ENCODE measurements around the gene ITGB4. TPM values are rescaled to one million over a fixed set of nuclear protein-coding genes. Genes with fewer than 3 reads are reported as not detected.
A peak's percentile ranks its signal among the peaks of the same experiment; 100 is the strongest.

The ITGB4 gene
- polyA plus RNA-seq, 12 donors: 3.3 to 55.7 (median 5.9) TPM; not detected in 1

GRCh38 chr17:75731086-75731715, 9.9 kb downstream of the ITGB4 start:
- no peak for DNase-seq

DNA sequence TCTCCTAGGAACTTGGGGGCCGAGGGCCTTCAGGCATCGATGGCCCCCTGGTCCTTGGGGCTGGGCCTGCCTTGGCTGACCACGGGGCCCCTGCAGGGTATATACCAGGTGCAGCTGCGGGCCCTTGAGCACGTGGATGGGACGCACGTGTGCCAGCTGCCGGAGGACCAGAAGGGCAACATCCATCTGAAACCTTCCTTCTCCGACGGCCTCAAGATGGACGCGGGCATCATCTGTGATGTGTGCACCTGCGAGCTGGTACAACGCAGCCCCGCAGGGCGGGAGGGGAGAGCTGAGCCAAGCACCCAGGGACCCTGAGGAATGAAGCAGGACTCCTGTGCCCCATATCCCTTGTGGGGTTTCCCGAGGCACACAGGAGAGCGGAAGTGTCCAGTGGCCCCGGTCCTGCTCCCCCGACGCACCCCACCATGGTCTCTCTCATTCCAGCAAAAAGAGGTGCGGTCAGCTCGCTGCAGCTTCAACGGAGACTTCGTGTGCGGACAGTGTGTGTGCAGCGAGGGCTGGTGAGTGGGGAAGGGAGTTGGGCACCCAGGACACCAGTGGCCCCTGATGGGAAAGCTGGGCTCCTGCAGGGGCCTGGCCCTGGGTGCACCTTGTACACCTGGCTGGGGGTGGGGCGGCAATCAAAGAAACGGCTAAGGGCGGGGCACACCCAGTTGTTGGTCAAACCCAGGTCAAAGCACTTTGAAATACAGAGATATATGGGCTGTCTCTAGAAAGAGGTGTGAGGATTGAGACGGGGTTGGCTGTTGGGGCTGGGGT, 10.6 kb downstream of the ITGB4 start:
- no peak for DNase-seq

DNA sequence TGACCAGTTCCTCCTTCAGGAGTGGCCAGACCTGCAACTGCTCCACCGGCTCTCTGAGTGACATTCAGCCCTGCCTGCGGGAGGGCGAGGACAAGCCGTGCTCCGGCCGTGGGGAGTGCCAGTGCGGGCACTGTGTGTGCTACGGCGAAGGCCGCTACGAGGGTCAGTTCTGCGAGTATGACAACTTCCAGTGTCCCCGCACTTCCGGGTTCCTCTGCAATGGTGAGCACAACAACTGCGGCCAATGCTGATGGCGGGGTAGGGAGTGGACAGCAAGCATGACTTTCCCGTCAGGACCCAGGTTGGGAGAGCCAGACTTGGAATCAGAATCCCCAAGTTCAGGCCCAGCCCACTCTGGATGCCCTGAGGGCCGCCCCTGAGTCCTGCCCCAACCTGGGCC, 12.2 kb downstream of the ITGB4 start:
- no peak for DNase-seq

- DNase-seq: no peak
These were observed 13.5 kb downstream of the ITGB4 start for GRCh38 chr17:75734674-75735294.

DNA sequence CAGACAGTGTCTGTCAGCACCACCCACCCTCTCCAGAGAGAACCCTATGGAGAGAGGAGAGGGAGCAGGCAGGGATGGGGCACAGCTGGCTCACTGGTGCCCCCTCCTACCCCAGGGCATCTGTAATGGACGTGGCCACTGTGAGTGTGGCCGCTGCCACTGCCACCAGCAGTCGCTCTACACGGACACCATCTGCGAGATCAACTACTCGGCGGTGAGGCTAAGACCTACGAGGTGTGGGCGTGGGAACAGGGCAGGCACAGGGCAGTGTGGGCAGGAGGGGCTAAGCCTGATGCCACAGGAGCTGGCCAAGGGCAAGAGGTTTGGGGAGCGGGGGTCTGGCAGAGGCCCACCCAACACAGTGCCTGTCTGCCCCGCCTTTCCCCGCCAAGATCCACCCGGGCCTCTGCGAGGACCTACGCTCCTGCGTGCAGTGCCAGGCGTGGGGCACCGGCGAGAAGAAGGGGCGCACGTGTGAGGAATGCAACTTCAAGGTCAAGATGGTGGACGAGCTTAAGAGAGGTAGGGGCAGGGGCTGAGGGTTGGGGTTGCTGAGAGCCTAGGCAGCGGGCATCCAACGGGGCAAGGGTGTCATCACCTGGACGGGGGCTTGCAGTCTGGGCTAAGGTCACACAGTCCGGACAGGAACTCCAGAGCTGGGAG, 15.0 kb downstream of the ITGB4 start:
- DNase-seq: no peak

DNA sequence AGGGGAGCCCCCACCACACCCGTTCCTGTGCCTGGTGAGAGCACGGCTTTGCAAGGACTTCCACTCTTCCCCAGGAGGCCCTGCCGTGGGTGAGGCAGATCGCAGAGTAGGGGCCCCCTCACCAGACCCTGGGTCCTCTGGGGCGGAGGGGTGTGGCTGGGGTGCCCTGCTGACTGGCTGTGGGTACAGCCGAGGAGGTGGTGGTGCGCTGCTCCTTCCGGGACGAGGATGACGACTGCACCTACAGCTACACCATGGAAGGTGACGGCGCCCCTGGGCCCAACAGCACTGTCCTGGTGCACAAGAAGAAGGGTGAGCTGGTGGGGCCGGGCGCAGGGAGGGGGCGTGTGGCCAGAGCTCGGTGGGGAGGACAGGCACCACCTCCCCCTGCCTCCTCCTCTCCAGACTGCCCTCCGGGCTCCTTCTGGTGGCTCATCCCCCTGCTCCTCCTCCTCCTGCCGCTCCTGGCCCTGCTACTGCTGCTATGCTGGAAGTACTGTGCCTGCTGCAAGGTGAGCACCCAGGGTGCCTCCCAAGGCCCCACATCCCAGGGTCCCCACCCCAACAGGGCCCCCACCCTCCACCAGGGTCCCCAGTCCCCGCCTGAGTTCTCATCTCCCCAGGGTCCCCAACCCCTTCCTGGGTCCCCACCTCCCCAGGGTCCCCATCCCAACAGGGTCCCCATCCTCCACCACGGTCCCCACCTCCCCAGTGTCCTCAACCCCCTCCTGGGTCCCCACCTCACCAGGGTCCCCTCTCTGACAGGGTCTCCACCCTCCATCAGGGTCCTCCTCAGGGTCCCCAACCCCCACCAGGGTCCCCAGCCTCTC, 16.1 kb downstream of the ITGB4 start:
- no peak for DNase-seq

DNA sequence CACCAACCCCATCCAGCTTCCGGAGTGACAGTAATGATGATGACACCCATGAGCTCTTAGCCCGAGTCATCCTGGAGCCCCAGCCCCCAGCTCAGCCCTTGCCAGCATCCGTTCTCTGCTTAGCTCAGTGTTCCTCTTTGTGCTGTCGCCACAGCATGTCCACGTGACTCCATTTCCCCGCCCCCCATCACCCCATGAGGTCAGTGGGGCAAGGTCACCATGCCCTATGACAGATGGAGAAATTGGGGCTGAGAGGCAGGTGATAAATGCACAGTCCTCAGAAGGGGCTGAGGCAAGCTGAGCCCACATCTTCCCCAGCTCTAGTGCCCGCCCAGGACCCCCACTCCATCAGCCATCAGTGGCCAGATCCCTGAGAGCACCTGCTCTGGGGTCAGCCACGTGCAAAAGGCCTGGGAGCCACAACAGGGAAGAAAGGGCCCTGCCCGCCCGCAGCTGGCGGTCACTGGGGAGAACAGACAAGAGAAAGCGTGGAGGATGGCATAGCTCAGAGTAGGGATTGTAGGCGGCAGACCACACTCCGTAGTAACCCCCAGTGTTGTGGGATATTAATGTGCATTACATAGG, 17.1 kb downstream of the ITGB4 start:
- no peak for DNase-seq

DNA sequence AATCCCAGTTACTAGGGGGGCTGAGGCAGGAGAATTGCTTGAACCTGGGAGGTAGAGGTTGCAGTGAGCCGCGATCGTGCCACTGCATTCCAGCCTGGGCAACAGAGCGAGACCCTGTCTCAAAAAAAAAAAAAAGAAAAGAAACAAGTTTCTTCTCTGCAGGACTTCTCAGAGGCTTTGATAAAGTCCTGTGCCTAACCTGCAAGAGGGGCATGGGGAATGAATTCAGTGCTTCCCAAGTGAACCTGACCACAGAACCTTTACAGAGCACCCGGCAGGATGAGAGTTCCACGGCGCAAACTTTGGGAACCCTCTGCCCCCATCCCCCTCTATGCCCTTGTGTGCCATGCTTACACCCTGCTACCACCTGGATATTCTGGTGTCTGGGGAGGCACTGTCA, 17.9 kb downstream of the ITGB4 start:
- DNase-seq: no peak

DNA sequence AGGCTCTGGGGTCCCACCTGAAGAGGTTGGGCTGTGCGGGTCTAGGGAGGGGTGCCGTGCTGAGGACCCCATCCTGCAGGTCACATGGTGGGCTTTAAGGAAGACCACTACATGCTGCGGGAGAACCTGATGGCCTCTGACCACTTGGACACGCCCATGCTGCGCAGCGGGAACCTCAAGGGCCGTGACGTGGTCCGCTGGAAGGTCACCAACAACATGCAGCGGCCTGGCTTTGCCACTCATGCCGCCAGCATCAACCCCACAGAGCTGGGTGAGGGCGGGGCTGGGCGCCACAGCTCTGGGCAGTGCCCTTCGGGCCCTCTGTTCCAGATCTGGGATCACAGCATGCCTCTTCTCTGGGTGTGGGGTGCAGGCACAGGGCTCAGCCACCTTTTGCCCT, 18.5 kb downstream of the ITGB4 start:
- DNase-seq: no peak

DNA sequence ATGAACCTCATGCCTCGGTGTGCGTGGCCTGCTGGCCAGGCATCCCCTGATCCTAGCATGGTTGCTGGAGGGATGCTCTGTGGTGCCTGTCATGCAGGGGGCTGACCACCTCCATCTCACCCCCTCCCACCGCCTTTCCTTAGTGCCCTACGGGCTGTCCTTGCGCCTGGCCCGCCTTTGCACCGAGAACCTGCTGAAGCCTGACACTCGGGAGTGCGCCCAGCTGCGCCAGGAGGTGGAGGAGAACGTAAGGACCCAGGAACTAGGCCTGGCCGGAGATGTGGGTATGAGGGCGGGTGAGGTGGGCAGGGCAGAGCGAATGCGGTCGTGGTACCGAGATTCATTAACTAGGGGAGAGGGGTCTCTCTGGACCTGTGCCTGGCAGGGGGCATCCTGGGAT, 19.0 kb downstream of the ITGB4 start:
- DNase-seq: no peak

GRCh38 chr17:75740631-75741077, 19.4 kb downstream of the ITGB4 start:
- DNase-seq: no peak

- no peak for DNase-seq
These were observed 21.1 kb downstream of the ITGB4 start for GRCh38 chr17:75742337-75742736.

DNA sequence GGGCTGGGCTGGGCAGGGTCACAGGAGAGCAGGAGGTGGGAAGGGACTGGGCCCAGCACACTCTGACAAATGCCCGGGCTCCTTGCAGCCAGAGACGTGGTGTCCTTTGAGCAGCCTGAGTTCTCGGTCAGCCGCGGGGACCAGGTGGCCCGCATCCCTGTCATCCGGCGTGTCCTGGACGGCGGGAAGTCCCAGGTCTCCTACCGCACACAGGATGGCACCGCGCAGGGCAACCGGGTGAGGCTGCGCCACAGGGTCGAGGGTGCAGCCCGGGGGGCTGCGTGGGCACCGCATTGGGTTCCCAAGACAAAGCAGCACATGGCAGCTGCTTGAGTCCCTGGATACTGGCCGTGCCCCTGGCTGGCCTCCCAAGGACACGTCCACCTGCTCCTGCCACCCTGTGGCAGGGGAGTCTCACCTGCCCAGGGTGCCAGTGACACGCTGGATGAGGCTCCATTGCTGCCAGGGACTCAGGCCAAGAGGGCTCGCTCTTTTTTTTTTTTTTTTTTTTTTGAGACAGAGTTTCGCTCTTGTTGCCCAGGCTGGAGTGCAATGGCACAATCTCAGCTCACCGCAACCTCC, 22.5 kb downstream of the ITGB4 start:
- no peak for DNase-seq

GRCh38 chr17:75748706-75749105, 27.4 kb downstream of the ITGB4 start:
- no peak for DNase-seq

DNA sequence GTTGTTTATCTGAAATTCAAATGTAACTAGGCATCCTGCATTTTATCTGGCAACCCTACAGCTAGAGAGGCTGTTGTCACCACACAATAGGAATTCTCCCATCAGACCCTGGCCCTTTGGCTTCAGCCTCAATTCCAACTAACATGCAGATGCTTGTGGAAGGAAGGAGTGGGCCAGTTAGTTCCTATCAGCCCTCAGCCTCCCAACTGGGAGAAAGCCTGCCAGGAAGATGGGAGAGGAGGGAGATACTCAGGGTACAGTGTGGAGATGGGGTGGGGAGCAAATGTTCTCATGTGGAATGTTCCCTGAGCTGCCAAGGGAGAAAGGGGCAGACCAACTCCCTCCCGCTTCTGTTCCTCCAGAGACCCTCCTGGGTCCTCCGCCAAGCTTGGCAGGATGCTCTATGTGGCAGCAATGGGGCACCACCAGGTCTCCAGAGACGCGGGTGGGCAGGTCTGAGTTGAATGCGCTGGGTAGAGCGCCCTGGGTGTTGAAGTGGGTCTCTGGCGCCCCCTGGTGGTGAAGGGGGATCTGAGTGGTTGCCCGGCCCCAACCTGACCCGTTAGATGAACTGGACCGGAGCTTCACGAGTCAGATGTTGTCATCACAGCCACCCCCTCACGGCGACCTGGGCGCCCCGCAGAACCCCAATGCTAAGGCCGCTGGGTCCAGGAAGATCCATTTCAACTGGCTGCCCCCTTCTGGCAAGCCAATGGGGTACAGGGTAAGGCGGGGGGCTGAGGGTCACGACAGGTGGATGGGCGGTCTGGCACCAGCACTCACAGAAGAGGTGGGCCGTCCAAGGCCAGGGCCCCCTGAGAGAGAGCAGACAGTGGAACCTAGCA, 28.5 kb downstream of the ITGB4 start:
- DNase-seq: peak; percentile 69

DNA sequence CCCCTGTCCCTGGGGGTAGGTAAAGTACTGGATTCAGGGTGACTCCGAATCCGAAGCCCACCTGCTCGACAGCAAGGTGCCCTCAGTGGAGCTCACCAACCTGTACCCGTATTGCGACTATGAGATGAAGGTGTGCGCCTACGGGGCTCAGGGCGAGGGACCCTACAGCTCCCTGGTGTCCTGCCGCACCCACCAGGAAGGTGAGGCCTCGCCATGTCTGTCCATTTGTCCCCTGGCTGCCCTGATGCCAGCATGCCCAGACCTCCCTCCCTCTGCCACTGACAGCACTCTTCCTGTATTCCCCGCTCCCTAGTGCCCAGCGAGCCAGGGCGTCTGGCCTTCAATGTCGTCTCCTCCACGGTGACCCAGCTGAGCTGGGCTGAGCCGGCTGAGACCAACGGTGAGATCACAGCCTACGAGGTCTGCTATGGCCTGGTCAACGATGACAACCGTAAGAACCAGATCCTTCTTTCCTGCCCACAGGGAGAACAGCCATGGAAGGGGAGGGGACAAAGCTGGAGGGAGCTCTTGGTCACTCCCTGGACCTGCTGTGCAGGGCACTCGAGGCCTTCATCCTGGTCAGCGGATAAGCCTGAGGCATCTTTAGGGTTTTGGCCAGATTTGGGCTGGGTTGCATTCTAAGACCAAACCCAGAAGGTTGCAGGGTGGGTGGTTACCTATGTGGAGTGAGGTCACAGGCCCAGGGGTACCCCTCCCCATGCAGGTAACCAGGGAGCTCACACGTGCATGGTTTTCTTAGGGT, 29.6 kb downstream of the ITGB4 start:
- no peak for DNase-seq

GRCh38 chr17:75751676-75752404, 30.6 kb downstream of the ITGB4 start:
- DNase-seq: no peak

- no peak for DNase-seq
These were observed 31.1 kb downstream of the ITGB4 start for GRCh38 chr17:75752405-75752709.
